AG04449 (cell line): ENCODE data around the gene TTLL5.

Source experiments
- CTCF ChIA-PET: fragments of 350-600 bp; formaldehyde crosslinking; extraction: SDS; loops from one replicate; lab custom pipeline; 2021; ENCODE audit warnings: antibody characterized with exemption; lab: Yijun Ruan, JAX
- POLR2A ChIA-PET: fragments of 400-600, 350-600 bp; formaldehyde crosslinking; extraction: SDS; loops from one replicate; lab custom pipeline; 2020; ENCODE audit warnings: antibody characterized with exemption, inconsistent platforms; lab: Yijun Ruan, JAX
- DNase-seq: peaks from one replicate; pipeline ENCODE4 v3.0.0-alpha.2; 2010; ENCODE audit warnings: low read depth, low spot score
- H3K4me3 ChIP-seq: 2 replicates; pipeline ENCODE4 v1.5.1; 2011; ENCODE audit warnings: low read depth, mild to moderate bottlenecking, control low read depth, low read length
- TF ChIP-seq, protein P1 (sequence below): IDR thresholded peaks from one replicate; pipeline ENCODE4 v1.5.1; 2011; ENCODE audit warnings: mild to moderate bottlenecking, moderate library complexity, low read length, control low read depth, inconsistent platforms; ENCODE audit not compliant: insufficient read depth; ENCODE audit errors: missing control alignments

The TTLL5 gene

DNA sequence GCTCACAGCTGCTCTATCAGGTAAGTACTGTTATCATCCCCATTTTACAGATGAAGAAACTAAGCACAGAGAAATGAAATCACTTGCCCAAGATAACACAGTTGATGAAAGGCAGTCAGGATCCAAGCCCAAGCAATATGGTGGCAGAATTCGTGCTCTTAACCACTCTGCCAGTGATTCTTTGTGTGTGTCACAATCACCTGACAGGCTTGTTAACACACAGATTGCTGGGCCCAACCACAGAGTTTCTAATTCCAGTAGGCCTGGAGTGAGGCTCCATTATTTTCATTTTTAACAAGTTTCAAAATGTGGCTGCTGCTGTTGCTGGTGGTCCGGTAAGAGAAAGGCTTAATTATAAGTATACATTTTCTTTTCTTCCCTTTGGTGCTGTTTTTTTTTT is 186.5 kb downstream of the TTLL5 start:
- ChIA-PET POLR2A (no interaction called here), CTCF (interaction anchor here (1.2 to 2.1 kb wide), 4 partner anchors 14 to 136 kb away, joined by 3 to 6 read pairs (median 5); no protein-coding TSS in a partner anchor)
- H3K4me3 ChIP-seq, result no peak overlapping the region
- no peak for DNase-seq
- TF ChIP-seq, protein P1, sequence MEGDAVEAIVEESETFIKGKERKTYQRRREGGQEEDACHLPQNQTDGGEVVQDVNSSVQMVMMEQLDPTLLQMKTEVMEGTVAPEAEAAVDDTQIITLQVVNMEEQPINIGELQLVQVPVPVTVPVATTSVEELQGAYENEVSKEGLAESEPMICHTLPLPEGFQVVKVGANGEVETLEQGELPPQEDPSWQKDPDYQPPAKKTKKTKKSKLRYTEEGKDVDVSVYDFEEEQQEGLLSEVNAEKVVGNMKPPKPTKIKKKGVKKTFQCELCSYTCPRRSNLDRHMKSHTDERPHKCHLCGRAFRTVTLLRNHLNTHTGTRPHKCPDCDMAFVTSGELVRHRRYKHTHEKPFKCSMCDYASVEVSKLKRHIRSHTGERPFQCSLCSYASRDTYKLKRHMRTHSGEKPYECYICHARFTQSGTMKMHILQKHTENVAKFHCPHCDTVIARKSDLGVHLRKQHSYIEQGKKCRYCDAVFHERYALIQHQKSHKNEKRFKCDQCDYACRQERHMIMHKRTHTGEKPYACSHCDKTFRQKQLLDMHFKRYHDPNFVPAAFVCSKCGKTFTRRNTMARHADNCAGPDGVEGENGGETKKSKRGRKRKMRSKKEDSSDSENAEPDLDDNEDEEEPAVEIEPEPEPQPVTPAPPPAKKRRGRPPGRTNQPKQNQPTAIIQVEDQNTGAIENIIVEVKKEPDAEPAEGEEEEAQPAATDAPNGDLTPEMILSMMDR, result no peak

DNA sequence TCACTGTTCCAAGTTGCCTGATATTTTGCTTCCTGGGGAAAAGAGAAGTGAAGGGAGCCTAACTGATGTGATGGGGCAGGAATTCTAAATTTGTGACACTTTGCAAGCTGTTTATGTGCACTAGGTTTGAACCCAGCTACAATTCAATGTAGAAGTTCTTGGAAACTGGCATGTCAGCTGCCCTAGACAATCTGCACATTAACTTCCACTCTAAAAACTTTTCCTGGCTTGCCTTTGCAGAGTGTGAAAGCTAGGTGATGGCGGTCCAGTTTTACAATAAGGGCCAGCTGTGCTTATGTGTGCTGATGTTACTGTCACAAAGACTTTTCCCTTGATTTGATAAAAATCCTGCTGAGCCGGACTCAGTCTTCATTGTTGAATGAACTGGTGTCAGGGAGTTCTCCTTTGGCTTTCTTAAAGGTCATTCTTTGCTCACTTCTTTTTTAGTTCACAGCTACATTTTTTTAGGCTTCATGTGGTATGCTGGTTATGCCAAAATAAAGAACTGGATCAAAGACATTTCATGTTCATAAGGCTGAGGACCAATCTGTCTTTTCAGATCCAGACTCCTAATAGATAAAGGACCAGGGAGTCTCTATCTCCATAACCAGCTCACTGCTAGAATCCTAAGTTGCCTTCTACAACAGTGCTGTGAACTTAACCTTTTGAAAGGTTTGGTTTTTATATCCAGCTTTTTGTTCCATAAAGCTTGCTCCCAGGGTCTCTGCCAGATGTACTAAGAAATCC is 187.3 kb downstream of the TTLL5 start:
- ChIA-PET CTCF (interaction anchor here (0.9 to 1.6 kb wide), 4 partner anchors 12 to 58 kb away, joined by 3 to 5 read pairs (median 4); no protein-coding TSS in a partner anchor), POLR2A (no interaction called here)
- no peak overlapping the region for H3K4me3 ChIP-seq
- TF ChIP-seq, protein P1, result no peak
- no peak for DNase-seq

DNA sequence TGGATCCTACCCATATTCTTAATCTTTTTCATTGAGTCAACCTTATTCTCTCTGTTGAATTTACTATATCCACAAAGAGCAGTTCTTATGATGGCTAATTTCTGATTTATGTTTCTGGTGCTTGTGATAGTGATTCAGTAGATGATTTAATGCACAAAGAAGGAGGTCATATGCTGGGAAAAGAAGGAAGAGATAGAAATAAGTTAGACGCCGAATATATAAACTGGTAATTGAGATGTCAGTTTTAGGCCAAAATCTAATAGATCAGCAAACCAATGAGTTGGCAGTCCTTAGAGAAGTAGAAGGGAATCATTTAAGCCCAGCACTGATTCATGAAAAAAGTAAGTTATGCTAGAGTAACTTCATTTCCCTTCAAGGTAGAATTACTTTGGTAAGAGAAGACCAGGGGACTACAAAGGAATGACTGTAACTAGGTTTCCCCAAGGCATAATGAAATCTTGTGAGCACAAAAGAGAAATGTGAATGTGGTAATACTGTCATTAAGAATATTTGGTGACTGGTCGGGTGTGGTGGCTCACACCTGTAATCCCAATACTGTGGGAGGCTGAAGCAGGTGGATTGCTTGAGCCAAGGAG is 188.4 kb downstream of the TTLL5 start:
- ChIA-PET CTCF (interaction anchor here (0.6 to 1.6 kb wide), 5 partner anchors 11 to 57 kb away, joined by 3 to 5 read pairs (median 3); no protein-coding TSS in a partner anchor), POLR2A (no interaction called here)
- no peak for DNase-seq
- TF ChIP-seq, protein P1, result no peak
- no peak overlapping the region for H3K4me3 ChIP-seq

DNA sequence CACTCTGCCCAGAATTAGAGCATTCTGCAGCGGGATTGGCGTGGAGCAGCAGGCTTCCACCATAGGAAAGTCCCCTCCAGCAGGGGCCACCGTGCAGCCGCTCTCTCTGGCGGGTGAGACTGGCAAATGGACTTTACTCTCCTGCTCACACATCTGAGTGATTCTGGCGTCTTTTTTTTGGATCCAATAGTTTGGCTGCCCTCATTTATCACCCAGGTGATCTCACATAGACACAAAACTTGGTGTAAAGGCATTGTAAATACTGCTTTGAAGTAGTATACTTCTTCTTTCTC is 190.5 kb downstream of the TTLL5 start:
- ChIA-PET CTCF (interaction anchor here (2.2 kb wide), 1 partner anchor 131 kb away, joined by 5 read pairs; the partner anchor contains the start of gene TGFB3), POLR2A (no interaction called here)
- TF ChIP-seq, protein P1, result no peak

DNA sequence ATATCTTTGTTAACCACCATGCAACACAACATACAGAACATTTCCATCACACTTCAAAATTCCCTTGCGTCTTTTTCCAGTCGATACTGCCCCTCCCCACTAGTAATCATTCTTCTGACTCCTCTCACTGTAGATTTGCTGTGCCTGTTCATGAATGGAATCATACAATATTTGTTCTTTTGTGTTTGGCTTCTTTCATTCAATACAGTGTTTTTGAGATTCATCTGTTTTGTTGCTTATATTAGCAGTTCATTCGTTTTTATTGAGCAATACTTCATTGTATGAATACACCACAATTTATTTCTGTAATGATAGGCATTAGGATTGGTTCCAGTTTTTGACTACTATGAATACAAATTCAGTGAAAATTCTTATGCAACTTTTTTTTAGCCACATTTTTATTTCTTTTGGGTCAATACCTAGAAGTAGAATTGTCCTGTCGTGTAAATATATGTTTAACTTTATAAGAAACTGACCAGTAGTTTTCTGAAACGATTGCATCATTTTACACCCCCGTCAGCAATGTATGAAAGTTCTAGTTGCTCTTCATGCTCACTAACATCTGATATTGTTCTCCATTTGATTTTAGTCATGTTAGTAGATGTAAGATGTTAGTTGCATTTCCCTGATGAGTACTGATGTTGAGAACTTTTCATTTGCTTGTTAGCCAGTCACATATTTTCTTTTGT is 193.2 kb downstream of the TTLL5 start:
- no peak for DNase-seq
- CTCF ChIA-PET, result no interaction called here
- POLR2A ChIA-PET, result no interaction called here
- TF ChIP-seq, protein P1, result no peak
- H3K4me3 ChIP-seq, result no peak overlapping the region

More for the DNA sequence above, 190.5 kb downstream of the TTLL5 start:
- no peak overlapping the region for H3K4me3 ChIP-seq
- DNase-seq, result no peak

DNA sequence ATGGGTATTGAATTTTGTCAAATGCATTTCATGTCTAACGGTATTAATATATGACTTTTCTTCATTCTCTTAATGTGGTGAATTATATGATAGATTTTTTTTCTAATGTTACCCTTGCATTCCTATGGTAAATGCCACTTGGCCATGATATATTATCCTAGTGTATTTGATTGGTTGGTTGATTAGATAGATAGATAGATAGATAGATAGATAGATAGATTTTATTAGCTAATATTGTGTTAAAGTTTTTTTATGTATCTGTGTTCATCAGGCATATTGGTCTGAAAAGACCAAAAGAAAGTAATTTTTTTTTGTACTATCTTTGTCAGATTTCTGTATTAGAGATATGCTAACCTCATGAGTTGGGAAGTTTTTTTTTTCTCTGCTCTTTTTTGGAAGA is 196.2 kb downstream of the TTLL5 start:
- TF ChIP-seq, protein P1, result no peak
- ChIA-PET POLR2A (no interaction called here), CTCF (no interaction called here)
- no peak overlapping the region for H3K4me3 ChIP-seq
- no peak for DNase-seq
